ENCODE data around the gene VWF.
"Not testable (repeated sequence)": the region's sequence is repeated elsewhere in the genome, so short reads cannot be mapped to it uniquely, and the experiment has no call there.

- TF ChIP-seq JUND (CRISPR knock-in tag; IDR thresholded peaks at IDR 0.05); ZBTB40 (IDR thresholded peaks at IDR 0.05); ZBTB40 (CRISPR knock-in tag; IDR thresholded peaks at IDR 0.05); ATF1 (CRISPR knock-in tag; IDR thresholded peaks at IDR 0.05); ATF6 (CRISPR knock-in tag; conservative IDR thresholded peaks at IDR 0.05); EP300 (IDR thresholded peaks at IDR 0.05; ENCODE audit: low read depth in 2 of 2, low read length in 2 of 2); EP300 (CRISPR knock-in tag; IDR thresholded peaks at IDR 0.05; ENCODE audit: borderline replicate concordance); KAT7 (CRISPR knock-in tag; IDR thresholded peaks at IDR 0.05; ENCODE audit: borderline replicate concordance); RAD21 (CRISPR knock-in tag; IDR thresholded peaks at IDR 0.05): not testable (repeated sequence)
These were observed 100.4 kb downstream of the VWF start for GRCh38 chr12:6024066-6024465.

Measured in HepG2 (cell line).